Neural cell (in vitro differentiated cells): ENCODE results near the gene OR51E1. TPM values are rescaled to one million over a fixed set of nuclear protein-coding genes. Genes with fewer than 3 reads are reported as not detected.

ENCODE experiments used
- H2AFZ ChIP-seq: fragments of 200-600, 300-800 bp; sonication (generic), shearing (Covaris generic); 2 replicates; pipeline ENCODE4 v1.6.0; 2014; ENCODE audit warnings: low read depth, mild to moderate bottlenecking, antibody characterized with exemption, low read length, moderate library complexity
- H3F3A ChIP-seq: fragments of 200-600 bp; shearing (Covaris generic); 2 replicates; pipeline ENCODE4 v1.6.1; 2016; ENCODE audit warnings: mild to moderate bottlenecking, moderate library complexity, mixed read lengths, antibody characterized with exemption, low read length; ENCODE audit not compliant: insufficient read depth, poor library complexity, severe bottlenecking
- H3K27ac ChIP-seq: fragments of 200-600, 300-800 bp; sonication (generic), shearing (Covaris generic); 2 replicates; pipeline ENCODE4 v1.5.1; 2014; ENCODE audit warnings: mild to moderate bottlenecking, low read length, moderate library complexity
- H3K27me3 ChIP-seq: fragments of 300-800, 200-600 bp; sonication (generic), shearing (Covaris generic); 2 replicates; pipeline ENCODE4 v1.6.0; 2014; ENCODE audit warnings: mild to moderate bottlenecking, low read depth, low read length, moderate library complexity; ENCODE audit not compliant: insufficient read depth
- H3K36me3 ChIP-seq: fragments of 300-800, 200-600 bp; sonication (generic), shearing (Covaris generic); 2 replicates; pipeline ENCODE4 v1.5.1; 2014; ENCODE audit warnings: mild to moderate bottlenecking, antibody characterized with exemption, low read length, moderate library complexity; ENCODE audit not compliant: insufficient read depth
- H3K4me2 ChIP-seq: fragments of 300-800, 200-600 bp; sonication (generic), shearing (Covaris generic); 2 replicates; pipeline ENCODE4 v1.6.0; 2014; ENCODE audit warnings: mild to moderate bottlenecking, low read length
- H3K4me3 ChIP-seq: fragments of 300-800, 200-600 bp; sonication (generic), shearing (Covaris generic); 2 replicates; pipeline ENCODE4 v1.5.1; 2014; ENCODE audit warnings: mild to moderate bottlenecking, low read length, moderate library complexity
- H3K79me2 ChIP-seq: fragments of 200-600 bp; shearing (Covaris generic); replicated peaks from 2 replicates; pipeline ENCODE4 v1.6.0; 2014; ENCODE audit warnings: mild to moderate bottlenecking, low read length, moderate library complexity; ENCODE audit not compliant: insufficient read depth
- H3K9ac ChIP-seq: fragments of 300-800, 200-600 bp; sonication (generic), shearing (Covaris generic); 2 replicates; pipeline ENCODE4 v1.6.1; 2016; ENCODE audit warnings: mild to moderate bottlenecking, low read length, mixed read lengths
- H3K9me2 ChIP-seq: fragments of 200-600 bp; shearing (Covaris generic); 2 replicates; pipeline ENCODE4 v1.6.1; 2016; ENCODE audit warnings: mild to moderate bottlenecking, low read length, mixed read lengths; ENCODE audit not compliant: insufficient read depth
- H3K9me3 ChIP-seq: fragments of 200-600, 300-800 bp; sonication (generic), shearing (Covaris generic); 2 replicates; pipeline ENCODE4 v1.6.1; 2016; ENCODE audit warnings: mild to moderate bottlenecking, mixed run types, low read length, moderate library complexity, mixed read lengths
- H4K20me1 ChIP-seq: fragments of 200-600 bp; shearing (Covaris generic); 2 replicates; pipeline ENCODE4 v1.6.1; 2016; ENCODE audit warnings: mild to moderate bottlenecking, mixed run types; ENCODE audit not compliant: insufficient read depth
- CTCF ChIP-seq: fragments of 450-650 bp; IDR thresholded peaks from 2 replicates; pipeline ENCODE4 v1.5.1; 2014; ENCODE audit warnings: antibody characterized with exemption, mild to moderate bottlenecking, moderate library complexity; ENCODE audit not compliant: poor library complexity, severe bottlenecking
- EP300 ChIP-seq: fragments of 450-650 bp; conservative IDR thresholded peaks from 2 replicates; pipeline ENCODE4 v1.6.1; 2014; ENCODE audit warnings: antibody characterized with exemption, mild to moderate bottlenecking, moderate library complexity; ENCODE audit not compliant: poor library complexity, severe bottlenecking
- EZH2 ChIP-seq: fragments of 200-600, 300-800 bp; shearing (Covaris generic), sonication (generic); IDR thresholded peaks from 2 replicates; pipeline ENCODE4 v1.6.1; 2014; ENCODE audit warnings: antibody characterized with exemption, low read length, borderline replicate concordance, mild to moderate bottlenecking; ENCODE audit not compliant: insufficient read depth, poor library complexity, severe bottlenecking
- MXI1 ChIP-seq: fragments of 450-650 bp; conservative IDR thresholded peaks from 2 replicates; pipeline ENCODE4 v1.6.1; 2014; ENCODE audit warnings: antibody characterized with exemption, mild to moderate bottlenecking; ENCODE audit not compliant: poor library complexity, severe bottlenecking
- POLR2AphosphoS5 ChIP-seq: IDR thresholded peaks from 2 replicates; pipeline ENCODE4 v1.6.1; 2012
- RAD21 ChIP-seq: fragments of 450-650 bp; conservative IDR thresholded peaks from 2 replicates; pipeline ENCODE4 v1.6.1; 2014; ENCODE audit warnings: antibody characterized with exemption, mild to moderate bottlenecking, moderate library complexity
- REST ChIP-seq: IDR thresholded peaks from 2 replicates; pipeline ENCODE4 v1.6.1; 2012; ENCODE audit warnings: borderline replicate concordance
- SMC3 ChIP-seq: fragments of 450-650 bp; conservative IDR thresholded peaks from 2 replicates; pipeline ENCODE4 v1.6.1; 2014; ENCODE audit warnings: antibody characterized with exemption, mild to moderate bottlenecking, moderate library complexity; ENCODE audit not compliant: poor library complexity
- TAF1 ChIP-seq: IDR thresholded peaks from 2 replicates; pipeline ENCODE4 v1.6.1; 2012; ENCODE audit warnings: low read depth
- polyA plus RNA-seq: library from polyadenylated mRNA; depleted of rRNA; stranded (reverse); fragments of >200 nt; gene quantifications from 2 replicates; pipeline ENCODE4 v1.2.3, GENCODE V29; 2014

Gene OR51E1
- polyA plus RNA-seq, 1 donor from 2014 or later = not detected

- H3K9me3 ChIP-seq = no peaks in the 10 kb centered on the region
- H3K27ac ChIP-seq = no peak overlapping the region
- no peaks in the 10 kb centered on the region for H3K36me3 ChIP-seq
- peak overlapping the region; percentile 74 for H3K4me2 ChIP-seq
- no peak overlapping the region for H3K9ac ChIP-seq
- no peak for TF ChIP-seq CTCF
- no peak for TF ChIP-seq RAD21
- TF ChIP-seq REST = no peak
- no peak for TF ChIP-seq EP300
- TF ChIP-seq POLR2AphosphoS5 = no peak
- no peaks in the 10 kb centered on the region for H4K20me1 ChIP-seq
- no peaks in the 10 kb centered on the region for H3K79me2 ChIP-seq
- no peaks in the 10 kb centered on the region for H3K27me3 ChIP-seq
- H2AFZ ChIP-seq = no peak overlapping the region
- H3K4me3 ChIP-seq = peak overlapping the region; percentile 76
- H3K9me2 ChIP-seq = no peaks in the 10 kb centered on the region
- peaks cover 2% of the 10 kb centered on the region for H3F3A ChIP-seq
Measured at GRCh38 chr11:4606231-4607015, 37.4 kb upstream of the OR51E1 start.

GRCh38 chr11:4607096-4607495 is 36.7 kb upstream of the OR51E1 start:
- H3K9ac ChIP-seq = peak overlapping the region; percentile 69
- peak overlapping the region; percentile 51 for H2AFZ ChIP-seq
- no peak overlapping the region for H3K27ac ChIP-seq

More at GRCh38 chr11:4607096-4607495, 36.7 kb upstream of the OR51E1 start:
- H3K9me2 ChIP-seq = no peaks in the 10 kb centered on the region
- no peaks in the 10 kb centered on the region for H3K27me3 ChIP-seq
- H3K9me3 ChIP-seq = no peaks in the 10 kb centered on the region
- peak overlapping the region; percentile 74 for H3K4me2 ChIP-seq
- no peaks in the 10 kb centered on the region for H3K79me2 ChIP-seq
- no peaks in the 10 kb centered on the region for H3K36me3 ChIP-seq
- H3F3A ChIP-seq = peaks cover 6% of the 10 kb centered on the region
- H3K4me3 ChIP-seq = peak overlapping the region; percentile 76
- no peaks in the 10 kb centered on the region for H4K20me1 ChIP-seq
- no peak for TF ChIP-seq REST
- no peak for TF ChIP-seq SMC3
- no peak for TF ChIP-seq MXI1
- no peak for TF ChIP-seq EZH2
- no peak for TF ChIP-seq RAD21
- TF ChIP-seq EP300 = no peak
- TF ChIP-seq POLR2AphosphoS5 = no peak
- TF ChIP-seq CTCF = no peak
- no peak for TF ChIP-seq TAF1
